HG02981 (cell line): ENCODE measurements around the gene YJEFN3.

Experiments
- ATAC-seq: cut with Tn5 transposase; IDR thresholded peaks from one replicate; pipeline ENCODE4 v1.9.1; 2021; ENCODE audit warnings: mild to moderate bottlenecking, moderate library complexity; ENCODE audit not compliant: unreplicated experiment

The YJEFN3 gene, protein sequence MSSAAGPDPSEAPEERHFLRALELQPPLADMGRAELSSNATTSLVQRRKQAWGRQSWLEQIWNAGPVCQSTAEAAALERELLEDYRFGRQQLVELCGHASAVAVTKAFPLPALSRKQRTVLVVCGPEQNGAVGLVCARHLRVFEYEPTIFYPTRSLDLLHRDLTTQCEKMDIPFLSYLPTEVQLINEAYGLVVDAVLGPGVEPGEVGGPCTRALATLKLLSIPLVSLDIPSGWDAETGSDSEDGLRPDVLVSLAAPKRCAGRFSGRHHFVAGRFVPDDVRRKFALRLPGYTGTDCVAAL

DNA sequence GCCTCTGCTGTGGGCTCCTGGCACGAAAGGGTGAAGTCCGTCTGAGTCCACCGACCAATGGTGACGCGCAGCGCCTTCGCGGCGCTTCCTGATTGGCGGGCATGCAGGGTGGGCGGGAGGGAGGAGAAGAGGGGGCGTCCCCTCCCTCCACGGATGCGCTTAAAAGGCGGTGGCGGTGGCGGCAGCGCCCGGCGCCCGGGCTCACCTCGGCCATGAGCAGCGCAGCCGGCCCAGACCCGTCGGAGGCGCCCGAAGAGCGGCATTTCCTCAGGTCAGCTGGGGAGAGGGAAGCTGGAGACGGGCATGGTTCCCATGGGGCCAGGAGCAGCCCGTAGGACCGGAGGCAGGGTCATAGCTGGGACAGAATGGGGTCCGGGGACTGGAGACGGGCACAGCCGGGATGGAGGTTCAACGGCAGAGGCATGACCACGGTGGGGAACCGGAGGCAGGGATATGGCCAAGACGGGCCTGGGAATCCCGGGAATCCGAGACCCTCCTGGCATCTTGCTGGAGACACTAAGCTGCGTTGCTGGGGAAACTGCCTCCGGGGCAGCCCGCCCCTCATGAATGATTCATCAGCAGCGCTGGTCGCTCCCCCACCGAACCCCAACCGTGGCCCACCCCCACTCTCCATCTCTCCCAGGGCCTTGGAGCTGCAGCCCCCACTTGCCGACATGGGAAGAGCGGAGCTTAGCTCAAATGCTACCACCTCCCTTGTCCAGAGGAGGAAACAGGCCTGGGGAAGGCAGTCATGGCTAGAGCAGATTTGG, at the start of gene YJEFN3:
Gene YJEFN3, plus strand, starts transcription at position 191 of the 770 bp plus-strand sequence. Its CDS starts 22 bp downstream, at position 213.
- ATAC-seq: no peak

DNA sequence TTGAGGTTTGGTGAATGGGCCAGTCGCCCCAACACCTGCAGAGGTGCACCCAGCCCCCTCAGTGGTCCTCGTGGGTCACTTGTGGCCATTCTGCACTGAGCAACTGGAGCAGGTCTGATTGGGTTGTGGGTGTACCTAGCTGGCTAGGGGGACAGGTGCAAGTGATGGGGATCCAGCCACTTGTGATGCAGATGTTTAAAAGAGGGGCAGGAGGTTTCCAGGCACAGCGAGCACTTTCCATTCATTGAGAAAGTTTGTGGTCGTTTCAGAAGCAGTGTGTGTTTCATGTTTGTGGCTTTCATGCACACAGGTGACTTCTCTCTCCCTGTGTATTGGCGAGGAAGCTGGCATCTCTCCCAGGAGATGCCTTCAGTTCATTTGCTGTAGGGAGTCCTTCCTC, 48.0 kb upstream of the YJEFN3 start:
- no peak for ATAC-seq

DNA sequence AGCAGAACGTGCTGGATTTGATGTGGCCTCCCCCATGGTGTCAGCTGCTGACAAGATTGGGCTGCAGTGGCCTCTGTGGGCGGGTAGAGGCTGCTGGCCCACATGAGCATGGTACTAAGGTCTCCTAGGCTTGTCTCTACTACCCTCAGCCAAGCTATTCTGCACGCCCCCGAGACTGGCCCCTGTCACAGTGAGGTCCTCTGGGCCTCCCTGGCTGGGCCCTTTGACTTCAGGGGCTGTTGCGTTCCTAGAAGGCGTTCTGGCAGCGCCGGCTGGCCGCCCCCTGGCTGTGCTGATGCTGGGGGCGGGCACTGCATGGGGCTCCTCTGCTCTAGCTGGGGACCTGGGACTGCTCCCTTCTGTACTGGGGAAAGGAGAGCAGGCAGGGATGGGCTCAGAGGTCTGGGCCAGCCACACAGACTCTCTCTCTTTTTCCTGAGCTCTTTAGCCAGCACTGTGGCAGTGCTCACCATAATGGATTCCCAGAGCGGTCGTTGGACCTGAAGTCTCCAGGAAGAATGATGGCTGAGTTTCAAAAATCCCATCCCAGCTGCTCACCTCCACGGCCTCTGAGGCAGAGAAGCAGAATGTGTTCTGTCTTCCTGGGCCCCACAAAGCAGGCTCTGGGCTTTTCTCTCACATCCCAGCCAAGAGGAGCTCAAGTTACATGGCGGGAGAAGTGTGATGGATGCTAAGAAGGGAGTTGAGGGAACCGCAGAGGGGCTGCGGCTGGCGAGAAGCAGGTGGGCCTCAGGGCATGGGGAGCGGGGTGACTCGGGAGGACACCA, 45.7 kb upstream of the YJEFN3 start:
- ATAC-seq: no peak

DNA sequence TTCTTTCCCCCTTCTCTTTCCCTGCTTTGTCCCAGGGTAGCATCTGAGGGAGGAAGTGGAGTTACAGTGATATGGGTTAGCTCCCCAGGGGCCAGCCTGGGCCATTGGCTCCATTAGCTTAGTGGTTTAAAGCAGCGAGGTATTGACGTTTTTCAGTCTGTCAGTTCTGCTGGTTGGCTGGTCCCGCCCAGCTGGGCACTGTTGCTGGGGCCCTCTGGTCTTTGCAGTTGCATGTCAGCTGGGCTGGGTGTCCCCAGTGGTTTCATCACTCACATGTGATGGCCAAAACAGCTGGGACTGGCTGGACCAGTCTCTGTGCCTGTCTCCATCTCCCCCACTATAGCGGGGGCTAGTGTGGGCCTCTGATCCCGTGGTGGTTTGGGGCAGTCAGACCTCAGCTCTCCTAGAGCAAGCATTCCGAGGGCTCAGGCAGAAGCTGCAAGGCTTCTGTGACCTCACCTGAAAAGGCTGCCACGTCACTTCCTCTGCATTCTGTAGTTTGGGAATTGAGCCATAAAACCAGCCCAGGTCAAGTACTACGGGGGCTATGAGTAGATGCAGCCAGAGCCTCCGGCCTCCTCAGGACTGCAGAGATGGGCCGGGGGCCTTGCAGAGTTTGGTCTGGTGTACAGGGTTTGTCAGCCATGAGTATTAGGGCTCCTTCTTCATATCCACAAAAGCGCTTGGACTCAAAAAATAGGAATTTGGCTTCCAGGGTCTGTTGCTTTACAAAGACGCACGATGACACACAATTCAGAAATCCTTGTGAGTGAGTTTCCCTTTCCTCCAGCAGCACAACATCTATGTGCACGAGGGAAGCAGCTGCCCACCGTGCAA, 43.3 kb upstream of the YJEFN3 start:
- ATAC-seq: no peak

DNA sequence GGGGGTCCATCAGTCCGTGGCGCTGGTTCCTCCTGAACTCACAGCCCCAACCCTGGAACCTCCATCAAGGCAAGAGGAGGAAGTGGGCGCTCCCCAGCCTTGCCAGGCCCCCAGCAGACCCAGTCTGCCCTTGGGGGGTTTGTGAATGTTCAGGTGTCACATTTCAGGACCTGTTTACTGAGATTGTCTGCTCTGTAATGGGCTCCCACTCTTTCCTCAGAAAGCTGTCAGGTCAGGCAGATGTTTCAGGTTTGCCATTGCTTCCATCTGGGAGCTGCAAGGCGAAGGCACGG, 42.8 kb upstream of the YJEFN3 start:
- no peak for ATAC-seq

DNA sequence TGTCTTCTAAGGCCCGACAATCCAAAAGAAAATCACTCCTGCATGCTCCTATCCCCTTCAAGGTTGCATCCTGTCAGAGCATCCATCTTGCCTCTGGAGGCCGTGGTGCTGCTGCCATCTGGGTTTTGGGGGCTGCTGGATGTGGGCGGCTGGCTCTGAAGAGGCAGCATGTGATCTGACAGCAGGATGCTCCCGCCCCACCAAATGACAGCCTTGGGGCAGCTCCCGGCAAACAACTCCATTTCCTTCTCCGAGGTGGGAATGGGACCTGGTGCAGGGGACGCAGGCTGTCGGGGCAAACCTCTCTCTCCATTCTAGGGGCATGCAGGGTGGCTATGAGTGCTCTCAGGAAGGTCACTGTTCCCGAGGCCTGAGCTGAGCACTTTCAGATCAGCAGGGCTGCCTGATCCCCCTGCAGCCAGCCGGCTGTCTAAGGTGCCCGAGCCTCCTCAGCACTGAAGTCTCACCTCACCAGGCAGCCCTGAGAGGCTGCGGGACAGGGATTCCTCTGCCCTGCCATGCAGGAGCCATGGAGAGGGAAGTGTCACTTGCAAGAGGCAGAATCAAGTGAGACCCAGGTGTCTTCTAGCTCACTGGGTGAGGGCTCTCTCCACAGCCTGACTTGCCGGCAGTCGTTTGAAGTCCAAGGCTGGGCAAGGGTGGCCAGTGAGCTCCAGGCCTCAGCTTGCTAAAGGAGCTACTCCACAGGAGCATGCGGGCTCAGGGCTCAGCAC, 42.2 kb upstream of the YJEFN3 start:
- ATAC-seq: no peak

DNA sequence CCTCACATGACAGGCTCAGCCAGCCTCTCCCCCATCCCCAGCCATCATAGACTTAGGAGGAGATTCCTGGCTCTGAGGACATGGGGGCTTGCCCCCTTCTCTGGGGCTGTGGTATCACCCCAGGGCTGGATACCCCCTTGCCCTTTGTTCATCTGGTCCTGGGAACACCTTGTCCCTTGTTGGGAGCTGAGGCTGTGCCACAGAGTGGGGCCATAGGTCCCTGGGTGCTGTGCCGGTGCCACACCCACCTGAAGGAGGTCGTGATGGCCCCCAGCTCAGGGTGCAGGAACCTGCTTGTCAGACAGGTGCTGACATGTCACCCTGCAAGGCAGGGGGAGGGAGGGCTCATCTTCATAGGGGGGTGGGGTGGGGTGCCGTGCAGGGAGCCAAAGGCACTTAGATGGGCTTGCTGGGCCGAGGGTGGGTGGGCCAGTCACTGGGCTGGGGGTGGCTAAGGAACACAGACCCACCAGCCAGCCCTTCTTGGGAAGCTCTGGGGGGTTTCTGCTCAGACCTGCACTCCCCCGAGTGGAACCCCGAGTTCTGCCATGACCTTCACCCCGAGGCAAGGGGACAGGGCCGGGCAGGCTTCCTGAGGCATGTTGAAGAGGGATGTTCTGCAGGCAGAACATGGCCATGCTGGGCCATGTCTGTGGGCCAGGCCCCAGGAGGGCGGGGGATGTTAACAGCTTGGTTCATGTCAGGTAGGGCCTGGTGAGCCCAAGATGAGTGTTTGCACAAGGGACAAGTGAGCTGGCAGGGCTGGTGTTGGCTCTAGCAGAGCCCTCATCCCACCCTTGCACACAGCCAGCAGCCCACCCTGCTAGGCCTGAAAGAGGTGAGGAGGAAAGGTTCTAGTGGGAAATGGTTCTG, 41.4 kb upstream of the YJEFN3 start:
- no peak for ATAC-seq

DNA sequence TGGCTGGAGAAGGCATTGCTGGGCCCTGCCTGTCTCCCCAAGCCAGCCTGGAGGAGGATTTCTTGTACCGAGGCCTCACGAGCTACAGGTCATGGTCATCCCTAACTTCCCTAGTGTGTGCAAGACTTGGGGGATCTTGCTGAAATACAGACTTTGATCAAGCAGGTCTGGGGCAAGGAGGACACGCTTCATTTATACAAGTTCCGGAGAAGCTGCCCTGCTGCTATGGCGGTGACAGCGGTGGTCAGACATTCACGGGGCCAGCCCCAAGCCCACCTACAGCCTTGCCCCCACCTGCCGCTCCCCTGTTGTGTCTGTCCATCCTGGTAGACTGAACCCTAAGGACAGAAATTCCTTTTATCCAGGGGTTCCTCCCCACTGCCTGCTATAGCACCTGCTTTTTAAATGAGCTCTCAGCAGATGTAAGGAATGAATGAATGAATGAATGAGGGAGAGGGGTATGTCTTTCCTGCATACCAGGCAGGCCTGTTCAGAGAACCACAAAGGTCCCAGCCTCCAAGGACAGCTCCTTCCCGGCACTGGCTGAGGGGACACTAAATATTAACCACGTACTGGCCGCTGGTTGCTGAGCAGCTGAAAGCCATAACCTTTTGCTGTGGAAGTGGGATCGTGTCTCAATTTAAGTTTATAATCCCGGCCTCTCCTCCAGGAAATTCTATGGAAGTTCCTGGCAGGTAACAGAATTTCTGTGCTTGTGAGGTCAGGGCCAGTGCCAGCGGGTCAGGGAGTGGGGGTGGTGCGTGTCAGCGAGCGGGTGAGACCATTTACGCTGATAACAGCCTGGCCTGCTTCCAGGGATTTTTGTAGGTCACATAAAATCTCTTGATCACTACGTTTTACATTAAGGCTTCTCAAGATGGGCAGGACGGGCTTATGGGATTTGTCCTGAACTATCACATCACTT, 40.5 kb upstream of the YJEFN3 start:
- ATAC-seq: no peak

DNA sequence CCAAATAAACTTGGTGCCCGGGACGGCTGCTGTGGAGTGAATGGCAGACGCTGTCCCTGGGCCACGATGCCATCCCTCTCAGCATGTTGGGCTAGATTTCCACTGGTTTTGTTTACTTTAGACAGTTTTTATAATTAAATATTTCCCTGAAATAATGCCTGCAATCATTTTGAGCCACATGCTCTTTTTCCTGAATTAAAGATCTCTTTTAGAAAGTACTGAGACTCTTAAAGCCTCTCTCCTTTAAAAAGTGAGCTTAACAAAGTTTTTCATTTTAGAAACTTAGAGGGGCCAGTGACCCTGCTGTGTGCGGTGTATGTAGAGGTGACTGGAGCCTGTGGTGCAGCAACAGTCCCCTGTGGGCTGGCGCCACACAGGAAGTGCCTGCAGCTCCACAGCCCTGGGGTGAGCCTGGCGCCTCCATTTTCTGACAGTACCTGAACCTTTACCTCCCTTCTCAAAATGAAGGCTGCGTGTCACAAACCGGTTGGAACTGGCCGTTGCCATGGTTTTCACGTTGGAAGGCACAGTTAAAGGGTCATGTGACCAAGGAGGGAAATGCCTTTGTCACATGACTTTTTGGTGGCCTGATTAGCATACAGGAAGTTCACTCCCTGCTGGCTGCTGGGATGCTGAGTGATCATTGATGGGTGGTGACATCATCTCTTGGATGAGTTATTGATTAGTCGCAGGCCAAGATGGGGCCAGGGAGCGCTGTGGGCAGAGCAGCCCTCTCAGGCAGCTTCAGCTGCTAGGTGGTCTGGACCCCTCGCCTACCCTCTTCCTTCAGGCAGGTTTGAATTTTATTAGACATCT, 39.6 kb upstream of the YJEFN3 start:
- ATAC-seq: peak; percentile 61

DNA sequence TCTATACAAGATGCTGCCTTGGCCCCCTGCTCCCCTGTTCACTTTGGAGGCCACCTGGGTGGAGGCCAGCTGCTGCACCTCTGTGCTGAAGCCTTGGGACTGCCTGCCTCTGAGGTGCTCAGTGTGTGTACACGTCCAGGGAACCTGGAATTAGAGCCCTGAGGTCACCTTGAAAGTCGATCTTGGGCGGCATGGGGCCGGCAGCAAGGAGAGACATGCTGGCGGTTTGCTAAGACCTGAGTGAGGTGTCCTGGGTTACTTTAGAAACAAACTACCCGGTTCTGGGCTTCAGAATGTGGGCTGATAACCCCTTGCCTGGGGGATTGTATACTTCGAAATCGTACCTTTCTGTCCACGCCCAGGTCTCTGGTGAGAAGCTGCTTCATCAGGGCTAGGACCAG, 38.9 kb upstream of the YJEFN3 start:
- ATAC-seq: no peak

DNA sequence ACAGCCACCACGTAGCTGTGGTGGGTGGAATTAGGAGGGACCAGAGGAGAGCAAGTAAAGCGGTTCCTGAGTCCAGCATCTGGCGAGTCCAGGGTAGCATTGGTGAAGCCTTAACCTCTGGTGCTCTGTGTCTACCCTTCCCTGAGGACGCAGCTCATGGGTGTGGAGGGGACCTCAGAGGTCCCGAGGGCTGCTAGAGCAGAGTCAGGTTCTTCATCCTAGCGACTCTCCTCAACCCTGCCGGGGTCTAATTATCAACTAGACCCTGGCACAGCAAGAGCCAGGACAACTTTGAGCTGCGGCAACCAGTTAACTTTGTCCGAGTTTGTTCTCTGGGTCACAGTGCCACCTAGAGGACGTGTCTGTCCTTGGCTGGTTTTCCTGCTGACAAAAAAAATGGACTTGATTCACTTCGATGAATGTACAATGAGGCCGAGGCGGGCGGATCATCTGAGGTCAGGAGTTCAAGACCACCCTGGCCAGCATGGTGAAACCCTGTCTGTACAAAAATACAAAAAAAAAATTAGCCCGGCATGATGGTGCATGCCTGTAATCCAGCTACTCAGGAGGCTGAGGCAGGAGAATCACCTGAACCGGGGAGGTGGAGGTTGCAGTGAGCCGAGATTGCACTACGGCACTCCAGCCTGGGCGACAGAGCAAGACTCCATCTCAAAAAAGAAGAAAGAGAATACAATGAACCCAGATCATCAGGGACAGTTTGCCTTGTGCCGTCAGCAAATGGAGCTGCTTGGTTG, 38.3 kb upstream of the YJEFN3 start:
- ATAC-seq: no peak

DNA sequence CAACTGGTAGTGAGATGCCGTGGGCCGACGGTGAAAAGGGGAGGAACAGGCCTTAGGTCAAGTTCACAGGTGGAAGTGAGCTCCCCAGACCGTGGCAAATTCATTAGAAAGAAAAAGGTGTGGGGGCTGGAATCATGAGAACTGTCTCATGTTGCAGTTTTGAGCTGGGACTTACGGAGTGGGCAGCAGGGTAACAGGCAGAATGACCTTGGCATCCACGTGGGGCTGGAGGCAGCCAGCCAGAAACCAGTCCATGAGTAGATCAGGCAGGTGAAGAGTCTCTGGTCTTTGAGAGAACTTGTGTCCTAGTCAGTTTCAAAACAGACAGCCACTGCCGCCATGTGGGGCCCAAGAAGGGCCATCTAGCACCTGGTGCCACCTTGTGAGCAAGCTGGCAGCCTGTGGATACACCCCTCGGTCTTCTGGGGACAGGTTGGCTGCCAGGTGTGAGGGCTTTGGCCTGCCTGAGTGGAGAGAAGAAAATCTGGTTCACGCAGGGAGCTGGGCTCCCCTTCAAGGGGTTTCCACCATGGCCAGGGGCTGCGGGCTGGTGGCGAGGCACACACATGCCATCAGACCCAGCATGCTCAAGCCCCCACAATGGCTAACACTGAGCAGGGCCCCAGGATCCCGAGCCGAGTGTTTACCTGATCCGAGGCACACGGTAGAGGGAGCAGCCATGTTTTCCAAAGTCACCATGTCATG, 37.2 kb upstream of the YJEFN3 start:
- ATAC-seq: no peak

DNA sequence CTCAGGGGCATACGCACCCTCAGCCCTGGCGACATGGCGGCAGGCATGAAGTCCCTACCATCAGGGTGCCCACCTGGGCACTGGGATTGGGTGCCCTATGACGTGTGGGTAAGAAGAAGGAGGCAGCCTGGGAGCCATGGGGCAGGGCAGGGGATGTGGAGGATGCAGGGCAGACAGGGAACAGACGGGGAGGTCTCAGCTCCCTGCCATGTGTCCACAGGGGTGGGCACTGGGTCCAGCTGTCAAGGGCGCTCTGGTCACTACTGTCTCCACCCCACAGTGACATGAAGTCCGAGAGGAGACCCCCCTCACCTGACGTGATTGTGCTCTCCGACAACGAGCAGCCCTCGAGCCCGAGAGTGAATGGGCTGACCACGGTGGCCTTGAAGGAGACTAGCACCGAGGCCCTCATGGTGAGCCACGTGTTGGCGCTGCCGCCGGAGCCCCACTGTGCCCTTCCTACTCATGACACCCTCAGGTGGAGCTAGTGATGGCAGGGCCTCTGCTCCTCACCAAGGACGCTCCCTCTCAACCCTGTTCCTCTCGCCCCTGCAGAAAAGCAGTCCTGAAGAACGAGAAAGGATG, 36.6 kb upstream of the YJEFN3 start:
- ATAC-seq: no peak

DNA sequence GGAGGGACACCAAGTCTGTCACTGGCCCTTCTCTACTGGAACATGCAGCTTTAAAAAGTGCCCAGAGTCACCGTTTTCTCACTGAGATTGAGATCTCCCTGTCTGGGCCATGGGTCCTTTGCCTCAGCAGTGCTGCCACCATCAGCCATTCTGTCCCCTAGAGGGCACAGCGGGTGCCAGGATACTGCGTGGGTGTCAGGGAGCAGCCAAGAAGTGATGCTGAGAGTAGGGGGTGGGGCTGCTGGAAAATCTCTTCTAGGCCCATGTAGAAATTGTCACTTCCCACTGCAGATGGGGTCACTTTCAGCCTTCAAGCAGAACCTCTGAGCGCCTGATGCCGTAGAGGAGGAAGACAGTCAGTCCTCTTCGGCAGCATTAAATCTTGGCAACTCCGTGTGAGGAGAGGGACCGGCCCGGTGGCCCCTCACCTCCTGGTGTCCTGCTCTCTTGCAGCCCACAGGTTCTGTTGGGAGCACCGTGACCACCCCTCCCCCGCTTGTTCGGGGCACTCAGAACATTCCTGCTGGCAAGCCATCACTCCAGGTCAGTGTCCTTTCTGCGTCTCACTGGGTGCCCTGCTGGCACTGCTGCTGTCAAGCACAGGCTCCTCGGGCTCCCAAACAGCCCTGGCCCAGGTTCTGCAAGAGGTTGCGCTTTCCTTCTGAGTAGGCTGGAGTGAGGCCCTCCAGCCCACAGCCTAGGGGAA, 34.7 kb upstream of the YJEFN3 start:
- no peak for ATAC-seq
